PC-9 (cell line): ENCODE measurements around the gene ALDH2. TPM values are rescaled to one million over a fixed set of nuclear protein-coding genes. Genes with fewer than 3 reads are reported as not detected.
A peak's percentile ranks its signal among the peaks of the same experiment; 100 is the strongest.

Experiments used
- BruUV-seq: library from RNA; stranded (reverse); fragments of 400-500 nt; replicated peaks from 2 replicates; lab custom pipeline; 2021; lab: Mats Ljungman, UMichigan
- CTCF ChIA-PET: fragments of 300-600 bp; sonication (Branson Sonifier 250); formaldehyde crosslinking; loops from one replicate; lab custom pipeline; 2022; ENCODE audit warnings: antibody characterized with exemption; lab: Charles Lee
- POLR2A ChIA-PET: fragments of 300-600 bp; sonication (Branson Sonifier 250); formaldehyde crosslinking; loops from one replicate; lab custom pipeline; 2022; ENCODE audit warnings: antibody characterized with exemption; ENCODE audit not compliant: unreplicated experiment; lab: Charles Lee
- DNase-seq, 2 experiments: peaks; one replicate each; pipeline versions ENCODE4 v3.0.0 to v3.0.0-alpha.2; 2015 to 2022; ENCODE audit warnings: mixed read lengths in 1 of 2
- H2AFZ ChIP-seq: fragments of 200-600 bp; sonication (generic); 2 replicates; pipeline ENCODE4 v1.8.1; 2017; ENCODE audit warnings: antibody characterized with exemption
- H3F3A ChIP-seq: fragments of 200-600 bp; sonication (generic); 2 replicates; pipeline ENCODE4 v1.8.1; 2017; ENCODE audit warnings: antibody characterized with exemption, mild to moderate bottlenecking, low read depth; ENCODE audit not compliant: insufficient read depth
- H3K27ac ChIP-seq: fragments of 200-600 bp; sonication (generic); 2 replicates; pipeline ENCODE4 v1.6.1; 2016; ENCODE audit warnings: mixed run types
- H3K27me3 ChIP-seq: fragments of 200-600 bp; sonication (generic); 2 replicates; pipeline ENCODE4 v1.6.1; 2016; ENCODE audit warnings: low read depth, mixed run types; ENCODE audit not compliant: insufficient read depth
- H3K36me3 ChIP-seq: fragments of 200-600 bp; sonication (generic); 2 replicates; pipeline ENCODE4 v1.6.1; 2016; ENCODE audit warnings: low read depth, mixed run types
- H3K4me1 ChIP-seq: fragments of 200-600 bp; sonication (generic); replicated peaks from 2 replicates; pipeline ENCODE4 v1.6.1; 2016; ENCODE audit warnings: mixed run types; ENCODE audit not compliant: insufficient read depth
- H3K4me2 ChIP-seq: fragments of 200-600 bp; sonication (generic); 2 replicates; pipeline ENCODE4 v1.6.1; 2017; ENCODE audit warnings: mixed run types
- H3K4me3 ChIP-seq: fragments of 200-600 bp; sonication (generic); 2 replicates; pipeline ENCODE4 v1.6.1; 2016; ENCODE audit warnings: mixed run types
- H3K79me2 ChIP-seq: fragments of 200-600 bp; sonication (generic); 2 replicates; pipeline ENCODE4 v1.6.1; 2017; ENCODE audit warnings: low read depth, mixed run types
- H3K9me2 ChIP-seq: fragments of 200-600 bp; sonication (generic); 2 replicates; pipeline ENCODE4 v1.8.1; 2017; ENCODE audit warnings: mild to moderate bottlenecking; ENCODE audit not compliant: insufficient read depth
- H3K9me3 ChIP-seq: fragments of 200-600 bp; sonication (generic); 2 replicates; pipeline ENCODE4 v1.8.1; 2016; ENCODE audit warnings: low read depth; ENCODE audit not compliant: insufficient read depth
- H4K20me1 ChIP-seq: fragments of 200-600 bp; sonication (generic); 2 replicates; pipeline ENCODE4 v1.8.1; 2017; ENCODE audit not compliant: insufficient read depth
- CTCF ChIP-seq: fragments of 200-600 bp; sonication (generic); conservative IDR thresholded peaks from 2 replicates; pipeline ENCODE4 v1.6.1; 2017; ENCODE audit warnings: mixed run types, antibody characterized with exemption, mild to moderate bottlenecking, moderate library complexity
- EZH2 ChIP-seq: fragments of 200-600 bp; sonication (generic); IDR thresholded peaks from 2 replicates; pipeline ENCODE4 v1.8.0; 2017; ENCODE audit warnings: antibody characterized with exemption, low read depth
- intact Hi-C: fragments of 100-400 bp; cut with micrococcal nuclease; formaldehyde crosslinking; loops from one replicate; pipeline ENCODE4 v1.10.0; 2022; ENCODE audit not compliant: unreplicated experiment
- total RNA-seq: library from RNA; stranded (reverse); gene quantifications from 2 replicates; pipeline ENCODE4 v1.2.3, GENCODE V29; 2021

ALDH2 gene
- total RNA-seq, 1 experiment from 2014 or later = 38.9 TPM

GRCh38 chr12:111780166-111780565 lies 13.4 kb downstream of the ALDH2 start:
- intact Hi-C loops = no loop called here
- ChIA-PET POLR2A (no interaction called here), CTCF (no interaction called here)
- TF ChIP-seq EZH2 (no peak), CTCF (no peak)
- no peaks in the 10 kb centered on the region for H3K9me2 ChIP-seq
- no peak overlapping the region for H3K4me3 ChIP-seq
- H3K79me2 ChIP-seq = no peaks in the 10 kb centered on the region
- H3K27me3 ChIP-seq = no peaks in the 10 kb centered on the region
- BruUV-seq = no TSS peak
- H3K36me3 ChIP-seq = no peaks in the 10 kb centered on the region
- no peaks in the 10 kb centered on the region for H4K20me1 ChIP-seq
- no peak overlapping the region for H3K4me2 ChIP-seq
- H3K9me3 ChIP-seq = no peaks in the 10 kb centered on the region
- peaks cover 14% of the 10 kb centered on the region; the same call in 1 of the 2 replicates for H3K4me1 ChIP-seq
- H3K27ac ChIP-seq = no peak overlapping the region
- DNase-seq = no peak
- H3F3A ChIP-seq = peaks cover 6% of the 10 kb centered on the region; the same call in 1 of the 2 replicates
- H2AFZ ChIP-seq = no peak overlapping the region

GRCh38 chr12:111780615-111781014 lies 13.9 kb downstream of the ALDH2 start:
- H3K4me3 ChIP-seq = no peak overlapping the region
- H3K79me2 ChIP-seq = no peaks in the 10 kb centered on the region
- intact Hi-C loops = no loop called here
- H3K4me2 ChIP-seq = no peak overlapping the region
- CTCF ChIA-PET = no interaction called here
- no TSS peak for BruUV-seq
- TF ChIP-seq CTCF = no peak
- no peak for TF ChIP-seq EZH2
- peaks cover 10% of the 10 kb centered on the region; the same call in 1 of the 2 replicates for H3K4me1 ChIP-seq
- no peak overlapping the region for H3K27ac ChIP-seq
- peak in 1 of 2 experiments; percentile 60 for DNase-seq
- POLR2A ChIA-PET = no interaction called here
- H2AFZ ChIP-seq = no peak overlapping the region
- H3K9me2 ChIP-seq = no peaks in the 10 kb centered on the region
- no peaks in the 10 kb centered on the region for H3K9me3 ChIP-seq
- H3K27me3 ChIP-seq = no peaks in the 10 kb centered on the region
- H3F3A ChIP-seq = peaks cover 4% of the 10 kb centered on the region; the same call in 1 of the 2 replicates
- no peaks in the 10 kb centered on the region for H3K36me3 ChIP-seq
- H4K20me1 ChIP-seq = no peaks in the 10 kb centered on the region

GRCh38 chr12:111781085-111781658 lies 14.4 kb downstream of the ALDH2 start:
- Histone ChIP-seq H4K20me1 (no peaks in the 10 kb centered on the region), H3K9me2 (no peaks in the 10 kb centered on the region), H3K27ac (no peak overlapping the region), H3K4me1 (peaks cover 8% of the 10 kb centered on the region; the same call in 1 of the 2 replicates), H3K36me3 (no peaks in the 10 kb centered on the region), H3K79me2 (no peaks in the 10 kb centered on the region), H3K27me3 (no peaks in the 10 kb centered on the region), H3K4me3 (no peak overlapping the region), H2AFZ (no peak overlapping the region), H3K4me2 (no peak overlapping the region), H3F3A (0 out of 2 replicates have a peak, but pooled peaks cover 2% of the 10 kb centered on the region), H3K9me3 (no peaks in the 10 kb centered on the region)
- TF ChIP-seq EZH2 = no peak
- TF ChIP-seq CTCF = no peak
- POLR2A ChIA-PET = no interaction called here
- CTCF ChIA-PET = no interaction called here
- DNase-seq = no peak
- no TSS peak for BruUV-seq
- intact Hi-C loops = no loop called here
